PFSK-1 (cell line): Measurements from ENCODE around the gene SLC7A6.

Source experiments
- REST ChIP-seq, 2 experiments: IDR thresholded peaks; 2 replicates each; pipeline versions ENCODE4 v1.6.1 to v1.8.0; 2011 to 2012; ENCODE audit warnings: low read depth in 2 of 2, low read length in 2 of 2, control low read depth in 1 of 2, inconsistent platforms in 1 of 2, mild to moderate bottlenecking in 1 of 2, moderate library complexity in 1 of 2; ENCODE audit not compliant: insufficient read depth in 1 of 2
- TAF1 ChIP-seq: IDR thresholded peaks from 2 replicates; pipeline ENCODE4 v1.6.1; 2012; ENCODE audit warnings: low read length, control low read depth, borderline replicate concordance; ENCODE audit not compliant: insufficient read depth

GRCh38 chr16:68284847-68285246, 20.5 kb downstream of the SLC7A6 start:
- TF ChIP-seq TAF1 (no peak), REST (IDR thresholded peaks at IDR 0.05; ENCODE audit: insufficient read depth in 1 of 2, low read depth in 2 of 2, low read length in 2 of 2) (no peak)
